H1 (cell line): ENCODE results near the gene AGT.

Experiments used
- EP300 ChIP-seq, 2 experiments: IDR thresholded peaks; 1 replicate in 1 of 2; 2 replicates in 1 of 2; pipeline ENCODE4 v1.6.1; 2011 to 2012; ENCODE audit warnings: low read depth in 2 of 2, low read length in 2 of 2, mild to moderate bottlenecking in 2 of 2, borderline replicate concordance in 1 of 2, inconsistent platforms in 1 of 2, moderate library complexity in 1 of 2
- JUN ChIP-seq: IDR thresholded peaks from 2 replicates; pipeline ENCODE4 v1.6.1; 2011; ENCODE audit warnings: low read depth, mild to moderate bottlenecking, improper control_type of control experiment, low read length
- POLR2A ChIP-seq, 2 experiments: IDR thresholded peaks; 1 replicate in 1 of 2; 2 replicates in 1 of 2; pipeline ENCODE4 v1.6.1; 2011; ENCODE audit warnings: low read depth in 2 of 2, low read length in 2 of 2, mild to moderate bottlenecking in 2 of 2; ENCODE audit errors: control extremely low read depth in 1 of 2
- SIRT6 ChIP-seq: IDR thresholded peaks from one replicate; pipeline ENCODE4 v1.7.1; 2012; ENCODE audit warnings: low read length, inconsistent platforms
- SIX5 ChIP-seq: IDR thresholded peaks from 2 replicates; pipeline ENCODE4 v1.6.1; 2011; ENCODE audit warnings: mild to moderate bottlenecking, low read depth, low read length
- TF ChIP-seq, protein P1 (sequence below), 3 experiments: IDR thresholded peaks; 1 replicate in 2 of 3; 2 replicates in 1 of 3; pipeline versions ENCODE4 v1.5.1 to v1.6.1; 2011; ENCODE audit warnings: low read length in 3 of 3, mild to moderate bottlenecking in 3 of 3, inconsistent platforms in 2 of 3, low read depth in 1 of 3, moderate library complexity in 1 of 3; ENCODE audit not compliant: insufficient read depth in 1 of 3; ENCODE audit errors: control extremely low read depth in 1 of 3

DNA sequence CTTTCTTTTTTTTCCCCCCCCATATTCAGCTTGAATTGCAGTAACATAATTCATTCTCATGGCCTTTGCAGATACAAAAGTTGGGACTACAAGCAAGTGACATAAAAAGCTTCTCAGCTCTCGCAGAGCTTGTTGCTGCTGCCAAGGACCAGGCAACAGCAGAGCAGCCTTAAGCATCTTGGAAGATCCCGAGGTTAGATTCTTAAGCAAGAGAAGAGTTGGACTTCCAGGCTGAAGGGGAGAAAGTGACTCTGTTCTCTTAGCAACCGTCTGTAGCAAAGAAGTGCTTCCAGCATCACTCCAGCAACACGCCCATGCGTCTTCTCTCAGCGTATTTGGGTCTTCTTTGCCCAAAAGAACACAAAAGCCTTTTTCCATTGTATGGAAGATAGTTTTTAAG lies 20.7 kb downstream of the AGT start:
- TF ChIP-seq, protein P1, sequence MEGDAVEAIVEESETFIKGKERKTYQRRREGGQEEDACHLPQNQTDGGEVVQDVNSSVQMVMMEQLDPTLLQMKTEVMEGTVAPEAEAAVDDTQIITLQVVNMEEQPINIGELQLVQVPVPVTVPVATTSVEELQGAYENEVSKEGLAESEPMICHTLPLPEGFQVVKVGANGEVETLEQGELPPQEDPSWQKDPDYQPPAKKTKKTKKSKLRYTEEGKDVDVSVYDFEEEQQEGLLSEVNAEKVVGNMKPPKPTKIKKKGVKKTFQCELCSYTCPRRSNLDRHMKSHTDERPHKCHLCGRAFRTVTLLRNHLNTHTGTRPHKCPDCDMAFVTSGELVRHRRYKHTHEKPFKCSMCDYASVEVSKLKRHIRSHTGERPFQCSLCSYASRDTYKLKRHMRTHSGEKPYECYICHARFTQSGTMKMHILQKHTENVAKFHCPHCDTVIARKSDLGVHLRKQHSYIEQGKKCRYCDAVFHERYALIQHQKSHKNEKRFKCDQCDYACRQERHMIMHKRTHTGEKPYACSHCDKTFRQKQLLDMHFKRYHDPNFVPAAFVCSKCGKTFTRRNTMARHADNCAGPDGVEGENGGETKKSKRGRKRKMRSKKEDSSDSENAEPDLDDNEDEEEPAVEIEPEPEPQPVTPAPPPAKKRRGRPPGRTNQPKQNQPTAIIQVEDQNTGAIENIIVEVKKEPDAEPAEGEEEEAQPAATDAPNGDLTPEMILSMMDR (IDR thresholded peaks at IDR 0.05; ENCODE audit: control extremely low read depth in 1 of 3, insufficient read depth in 1 of 3, low read depth in 1 of 3, low read length in 3 of 3), result no peak
- TF ChIP-seq EP300 (IDR thresholded peaks at IDR 0.05; ENCODE audit: borderline replicate concordance in 1 of 2, low read depth in 2 of 2, low read length in 2 of 2), result no peak
- TF ChIP-seq JUN, result no peak
- TF ChIP-seq SIRT6, result no peak
- no peak for TF ChIP-seq SIX5
- no peak for TF ChIP-seq POLR2A (IDR thresholded peaks at IDR 0.05; ENCODE audit: control extremely low read depth in 1 of 2, low read depth in 2 of 2, low read length in 2 of 2)
